NCI-H146 treated with DMSO at 0.1 percent for 48 hours (cell line): Measurements from ENCODE around the gene TFCP2.
"Not testable (repeated sequence)": the region's sequence is repeated elsewhere in the genome, so short reads cannot be mapped to it uniquely, and the experiment has no call there.

Experiments used
- DNase-seq: peaks from one replicate; lab custom pipeline; 2025; ENCODE audit not compliant: unreplicated experiment; lab: John Stamatoyannopoulos, UW

Gene TFCP2

GRCh38 chr12:51083126-51083833 lies 89.7 kb downstream of the TFCP2 start, which contains the start of gene CSRNP2:
Gene CSRNP2 (minus strand): TSS chr12:51083596. CDS start chr12:51076561, 7,035 bp downstream.
- peak; percentile 97 for DNase-seq

DNA sequence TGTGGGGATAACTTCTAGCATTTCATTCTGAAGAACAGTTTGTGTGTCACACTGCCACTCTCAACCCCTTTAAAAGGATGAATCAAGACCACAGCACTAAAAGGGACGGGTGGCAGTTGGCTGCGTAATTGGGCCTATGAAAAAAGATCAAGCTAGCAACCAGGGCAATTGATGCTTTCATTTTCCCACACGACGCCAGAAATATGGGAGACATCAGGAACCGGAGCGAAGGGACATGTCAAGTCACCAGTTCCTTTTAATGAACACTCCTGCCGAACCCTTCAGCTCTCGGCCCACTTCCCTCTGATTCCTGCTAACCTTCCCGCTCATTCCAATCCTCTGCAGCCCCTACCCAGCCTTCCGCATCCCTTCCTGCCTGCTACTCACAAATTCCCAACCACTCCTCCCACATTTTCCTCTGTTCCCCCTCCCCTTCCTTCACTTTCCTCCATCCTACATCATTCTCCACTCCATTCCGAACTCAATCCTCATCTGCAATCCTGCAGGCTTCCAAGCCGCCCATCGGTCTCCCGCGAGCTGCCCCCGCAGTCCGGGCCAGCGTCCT lies 90.3 kb downstream of the TFCP2 start:
- peak; percentile 63 for DNase-seq

DNA sequence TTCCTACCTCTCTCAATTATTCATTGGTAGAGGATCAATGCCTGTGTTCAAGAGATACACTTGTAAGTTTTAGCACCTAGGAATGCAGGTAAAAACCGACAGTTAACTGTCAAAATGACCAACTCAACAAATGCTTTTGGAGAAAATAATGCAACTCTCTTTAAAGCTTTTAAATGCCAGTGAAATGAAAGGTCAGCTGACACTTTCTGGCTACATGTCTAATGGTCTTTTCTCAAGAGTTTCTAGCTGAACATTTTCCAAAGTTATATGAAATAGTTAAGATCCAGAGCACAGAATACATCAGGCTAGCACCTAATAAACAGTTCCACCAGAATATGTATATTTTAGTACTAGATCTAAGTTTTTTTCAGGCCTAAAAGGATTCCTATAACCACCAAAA lies 91.5 kb downstream of the TFCP2 start:
- no peak for DNase-seq

- DNase-seq, result no peak
These were observed 92.8 kb downstream of the TFCP2 start for GRCh38 chr12:51080136-51080535.

- not testable (repeated sequence) for DNase-seq
These were observed 94.1 kb downstream of the TFCP2 start for GRCh38 chr12:51078866-51079265.

- DNase-seq, result not testable (repeated sequence)
These were observed 94.6 kb downstream of the TFCP2 start for GRCh38 chr12:51078346-51078745.

- no peak for DNase-seq
These were observed 95.0 kb downstream of the TFCP2 start for GRCh38 chr12:51077930-51078329.

DNA sequence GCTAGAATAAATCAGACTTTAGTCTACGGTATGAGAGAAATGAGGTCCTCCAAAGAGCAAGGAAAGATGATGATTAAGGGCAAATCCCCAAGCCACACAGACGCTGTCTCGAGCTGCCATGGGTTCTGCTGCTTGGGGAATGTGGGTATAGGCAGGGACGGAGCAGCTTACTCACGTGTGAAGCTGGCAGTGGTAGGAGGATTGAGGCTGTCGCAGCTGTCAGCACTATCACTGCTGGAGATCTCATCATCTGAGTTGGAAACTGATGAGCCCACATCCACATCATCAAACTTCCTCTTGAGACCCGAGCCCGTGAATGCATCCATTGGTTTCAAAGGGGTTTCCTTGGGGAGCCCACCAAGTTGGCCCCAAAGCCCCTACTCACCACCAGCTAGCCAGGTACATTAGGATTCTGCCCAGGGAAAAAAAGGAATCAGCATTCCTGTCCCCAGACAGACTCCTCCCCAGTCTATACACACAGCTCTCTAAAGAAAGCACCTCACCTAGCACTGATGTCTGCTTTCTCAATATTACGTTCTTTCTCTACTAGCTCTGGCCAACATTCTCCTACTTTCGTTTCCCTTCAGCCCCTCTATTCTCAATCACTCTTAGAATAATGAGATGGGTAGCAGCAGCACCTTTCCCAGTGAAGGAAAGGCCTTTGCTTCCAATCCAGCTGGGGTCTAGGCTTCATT lies 96.6 kb downstream of the TFCP2 start:
- DNase-seq, result no peak

- no peak for DNase-seq
These were observed 97.5 kb downstream of the TFCP2 start for GRCh38 chr12:51075390-51075789.

DNA sequence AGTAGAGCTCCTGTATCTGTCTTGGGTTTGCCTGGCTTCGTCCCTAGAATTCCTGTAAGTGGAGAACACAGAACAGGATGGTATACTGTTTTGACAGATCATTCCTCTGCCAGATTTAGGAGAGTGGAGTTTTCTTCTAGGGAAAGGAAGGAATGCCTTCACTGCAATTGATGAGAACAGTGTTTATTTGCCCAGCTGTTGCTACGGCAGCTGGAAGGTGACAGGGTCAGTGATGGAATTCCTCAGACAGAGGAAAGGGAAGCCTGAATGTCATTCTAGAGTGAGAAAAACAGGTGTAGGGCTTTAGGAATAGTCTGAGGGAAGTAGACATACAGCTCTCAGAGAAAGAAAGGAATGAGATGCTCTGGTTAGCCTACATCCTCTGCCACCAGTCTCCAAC lies 101.3 kb downstream of the TFCP2 start:
- no peak for DNase-seq

DNA sequence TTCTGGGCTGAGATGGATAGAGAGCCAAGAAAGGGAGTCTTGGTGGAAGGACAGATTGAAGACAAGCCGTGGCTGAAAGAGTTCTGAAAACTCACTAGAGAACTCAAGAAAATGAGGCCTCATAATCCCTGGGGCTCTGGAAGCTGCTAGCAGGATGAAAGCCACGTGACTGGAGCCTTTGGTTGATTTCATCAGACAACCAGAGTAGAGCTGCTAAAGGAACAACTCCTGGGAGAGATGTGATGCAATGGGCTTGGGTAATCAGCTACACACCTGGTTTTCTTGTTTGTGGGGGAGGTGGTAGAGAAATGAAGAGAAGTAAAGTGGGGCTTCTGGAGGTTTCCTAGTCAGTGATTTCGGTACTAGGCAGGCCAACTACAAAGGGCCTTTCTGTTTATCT lies 102.9 kb downstream of the TFCP2 start:
- no peak for DNase-seq

DNA sequence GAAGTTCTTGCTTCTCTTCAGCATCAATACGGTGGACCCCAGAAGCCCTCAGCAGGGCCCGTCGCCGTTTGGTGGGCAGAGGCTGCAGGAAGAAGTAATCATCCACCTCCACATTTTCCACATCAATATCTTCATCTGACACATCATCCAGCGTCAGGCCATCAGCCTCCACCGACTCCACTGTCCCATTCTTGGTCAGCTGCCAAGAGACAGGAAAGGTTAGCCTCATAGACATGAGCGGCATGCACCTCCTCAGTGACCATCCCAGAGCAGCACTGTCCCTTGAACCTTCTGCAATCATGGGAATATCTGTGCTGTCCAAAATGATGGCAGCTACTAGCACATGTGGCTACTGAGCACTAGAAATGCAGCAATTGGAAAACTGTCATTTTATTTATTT lies 105.2 kb downstream of the TFCP2 start:
- DNase-seq, result no peak

DNA sequence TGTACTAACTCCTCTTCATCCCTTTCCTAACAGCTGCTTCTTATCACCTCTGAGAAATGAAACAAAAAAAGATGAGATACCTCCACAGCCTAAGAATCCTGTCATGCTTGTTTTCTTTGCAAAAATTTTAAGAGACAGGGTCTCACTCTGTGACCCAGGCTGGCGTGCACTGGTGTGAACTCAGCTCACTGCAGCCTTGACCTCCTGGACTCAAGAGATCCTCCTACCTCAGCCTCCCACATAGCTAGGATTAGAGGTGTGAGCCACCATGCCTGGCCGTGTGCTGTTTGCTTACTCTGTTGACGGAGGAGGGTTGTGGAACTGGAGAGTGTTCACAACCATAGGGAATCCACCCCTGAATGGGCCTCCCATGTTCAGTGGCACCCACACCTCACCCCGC lies 105.7 kb downstream of the TFCP2 start:
- DNase-seq, result no peak

- DNase-seq, result no peak
These were observed 107.4 kb downstream of the TFCP2 start for GRCh38 chr12:51065530-51065929.

GRCh38 chr12:51062631-51063397 lies 110.1 kb downstream of the TFCP2 start:
- DNase-seq, result no peak

- no peak for DNase-seq
These were observed 113.8 kb downstream of the TFCP2 start for GRCh38 chr12:51059086-51059485.

DNA sequence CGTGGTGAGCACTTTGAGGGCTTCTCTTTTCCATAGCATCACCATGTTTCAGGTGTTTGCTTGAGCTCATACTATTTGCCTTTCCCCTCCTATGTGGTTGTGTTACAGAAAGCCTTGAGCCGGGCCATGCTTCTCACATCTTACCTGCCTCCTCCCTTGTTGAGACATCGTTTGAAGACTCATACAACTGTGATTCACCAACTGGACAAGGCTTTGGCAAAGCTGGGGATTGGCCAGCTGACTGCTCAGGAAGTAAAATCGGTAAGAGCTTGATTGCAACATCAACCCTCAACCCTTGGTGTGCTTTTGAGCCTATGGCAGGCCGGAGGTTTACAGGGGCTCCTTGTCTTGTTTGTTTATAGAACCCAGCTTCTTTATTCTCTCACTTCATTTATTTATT lies 116.7 kb downstream of the TFCP2 start:
- no peak for DNase-seq

DNA sequence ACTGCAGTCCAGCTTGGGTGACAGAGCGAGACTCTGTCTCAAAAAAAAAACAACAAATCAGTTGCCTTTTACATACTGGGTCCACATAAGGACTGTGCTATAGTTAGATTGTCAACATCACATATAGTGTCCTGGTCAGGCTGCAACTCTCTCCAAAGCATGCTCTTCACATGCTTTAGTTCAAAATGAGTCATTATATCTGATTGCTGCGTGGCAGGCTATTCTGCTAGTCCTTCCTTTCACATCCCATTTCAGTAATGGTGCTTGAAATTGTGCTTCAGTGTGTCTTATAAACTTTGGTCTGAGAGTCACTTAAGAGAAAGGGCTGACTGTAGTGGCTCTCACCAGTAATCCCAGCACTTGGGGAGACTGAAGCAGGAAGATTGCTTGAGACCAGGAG lies 117.9 kb downstream of the TFCP2 start:
- no peak for DNase-seq

- no peak for DNase-seq
These were observed 121.1 kb downstream of the TFCP2 start for GRCh38 chr12:51051787-51052186.

- DNase-seq, result no peak
These were observed 123.4 kb downstream of the TFCP2 start for GRCh38 chr12:51049525-51049924.

- no peak for DNase-seq
These were observed 124.2 kb downstream of the TFCP2 start for GRCh38 chr12:51048661-51049251.
